ENCODE data around the gene RND2. TPM values are rescaled to one million over a fixed set of nuclear protein-coding genes. Genes with fewer than 3 reads are reported as not detected.
"Not testable (repeated sequence)": the region's sequence is repeated elsewhere in the genome, so short reads cannot be mapped to it uniquely, and the experiment has no call there.

The RND2 gene, protein sequence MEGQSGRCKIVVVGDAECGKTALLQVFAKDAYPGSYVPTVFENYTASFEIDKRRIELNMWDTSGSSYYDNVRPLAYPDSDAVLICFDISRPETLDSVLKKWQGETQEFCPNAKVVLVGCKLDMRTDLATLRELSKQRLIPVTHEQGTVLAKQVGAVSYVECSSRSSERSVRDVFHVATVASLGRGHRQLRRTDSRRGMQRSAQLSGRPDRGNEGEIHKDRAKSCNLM
- 2.4 and 2.6 TPM in 2 replicates for polyA plus RNA-seq (2013)

DNA sequence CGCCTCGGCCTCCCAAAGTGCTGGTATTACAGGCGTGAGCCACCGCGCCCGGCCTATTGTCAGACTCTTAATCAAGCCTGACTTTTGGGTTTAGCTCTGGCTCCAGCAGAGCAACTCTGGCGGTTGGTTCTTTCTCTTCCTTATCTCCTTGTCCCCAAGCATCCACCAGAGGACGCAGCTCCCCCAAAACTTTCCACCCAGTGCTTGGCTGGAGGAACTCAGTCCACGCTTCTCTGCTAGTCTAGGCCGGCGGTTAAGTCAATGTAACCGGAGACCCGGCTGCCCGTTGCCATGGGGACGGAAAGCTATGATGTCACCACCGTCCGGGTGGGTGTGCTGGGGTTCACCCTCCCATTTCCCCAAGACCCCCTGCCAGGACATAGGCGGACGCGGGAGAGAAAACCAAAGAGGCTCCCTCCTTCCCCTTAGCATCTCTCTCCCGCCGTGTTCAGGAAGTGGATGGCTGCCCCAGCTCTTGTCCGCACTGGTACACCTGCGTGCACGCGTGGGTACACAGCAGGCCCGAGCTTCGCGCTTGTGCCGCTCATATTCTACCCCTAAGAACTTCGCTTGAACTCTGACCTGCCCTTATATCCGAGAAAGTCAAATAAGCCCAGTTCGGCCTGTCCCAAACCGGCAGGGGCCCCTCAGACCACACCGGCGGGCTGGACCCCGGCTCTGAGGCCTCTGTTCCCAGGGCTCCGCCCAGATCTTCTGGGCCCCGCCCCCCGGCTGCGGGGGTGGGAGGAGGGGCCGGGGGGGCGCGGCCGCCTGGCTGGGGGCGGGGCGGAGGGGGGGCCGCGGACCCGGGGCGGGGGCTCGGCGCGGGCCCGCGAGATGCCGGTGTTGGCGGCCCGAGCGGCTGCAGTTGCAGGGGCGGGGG, at the start of gene RND2:
Gene RND2, plus strand, starts transcription at position 825 of the 883 bp plus-strand sequence. CDS start 117 bp downstream, outside the sequence.
- peak; percentile 46 to 63 for DNase-seq
- WGBS (ENCODE audit: extremely low coverage, insufficient coverage, insufficient read length), result no CpG with 5 or more reads among the region's 61 CpGs
- H2AK5ac ChIP-seq (ENCODE audit: low read length), result no peak within 1 kb of the TSS
- no peak within 1 kb of the TSS for H3K23ac ChIP-seq (ENCODE audit: low read length)
- no peak within 1 kb of the TSS for H2BK12ac ChIP-seq (ENCODE audit: low read length)
- peak within 1 kb of the TSS; percentile 88 for H3K4me2 ChIP-seq (ENCODE audit: low read length)
- H3K4ac ChIP-seq (ENCODE audit: low read depth, low read length), result no peak within 1 kb of the TSS
- H3K4me3 ChIP-seq (ENCODE audit: low read depth, low read length), result peak within 1 kb of the TSS; percentile 70
- peaks cover 0 to 4% of the 10 kb centered on the region in 2 experiments for H3K36me3 ChIP-seq (ENCODE audit: control insufficient read depth in 1 of 2, insufficient read depth in 2 of 2, low read length in 2 of 2)
- H4K12ac ChIP-seq (ENCODE audit: low read depth, low read length), result peak within 1 kb of the TSS; percentile 10
- peak within 1 kb of the TSS; percentile 55 for H2AFZ ChIP-seq (ENCODE audit: insufficient read depth, low read length, poor library complexity)
- H3K14ac ChIP-seq (ENCODE audit: low read length), result peak within 1 kb of the TSS; percentile 9
- peak within 1 kb of the TSS; percentile 15 for H3K9ac ChIP-seq (ENCODE audit: low read length)
- peak within 1 kb of the TSS; percentile 74 for H4K8ac ChIP-seq (ENCODE audit: low read depth, low read length)
- H2BK5ac ChIP-seq (ENCODE audit: low read depth, low read length, poor library complexity), result no peak within 1 kb of the TSS
- no peak within 1 kb of the TSS for H2BK120ac ChIP-seq (ENCODE audit: insufficient read depth, low read length, poor library complexity)
- H3K79me2 ChIP-seq (ENCODE audit: control insufficient read depth, insufficient read depth, low read length, poor library complexity), result peaks cover 11% of the 10 kb centered on the region
- H4K91ac ChIP-seq (ENCODE audit: low read depth, low read length), result peak within 1 kb of the TSS; percentile 25
- H3K9me3 ChIP-seq (ENCODE audit: insufficient read depth, low read depth, low read length), result peaks cover 2% of the 10 kb centered on the region
- H3K18ac ChIP-seq (ENCODE audit: low read length), result no peak within 1 kb of the TSS
- no peaks in the 10 kb centered on the region for H3K27me3 ChIP-seq (ENCODE audit: insufficient read depth, low read length)
- peaks cover 14% of the 10 kb centered on the region for H3K79me1 ChIP-seq (ENCODE audit: low read length)
- peak within 1 kb of the TSS; percentile 16 for H3K27ac ChIP-seq (ENCODE audit: low read depth, low read length)
- H3K4me1 ChIP-seq (ENCODE audit: control insufficient read depth in 1 of 2, insufficient read depth in 2 of 2, low read length in 2 of 2), result peaks cover 5 to 12% of the 10 kb centered on the region in 2 experiments

DNA sequence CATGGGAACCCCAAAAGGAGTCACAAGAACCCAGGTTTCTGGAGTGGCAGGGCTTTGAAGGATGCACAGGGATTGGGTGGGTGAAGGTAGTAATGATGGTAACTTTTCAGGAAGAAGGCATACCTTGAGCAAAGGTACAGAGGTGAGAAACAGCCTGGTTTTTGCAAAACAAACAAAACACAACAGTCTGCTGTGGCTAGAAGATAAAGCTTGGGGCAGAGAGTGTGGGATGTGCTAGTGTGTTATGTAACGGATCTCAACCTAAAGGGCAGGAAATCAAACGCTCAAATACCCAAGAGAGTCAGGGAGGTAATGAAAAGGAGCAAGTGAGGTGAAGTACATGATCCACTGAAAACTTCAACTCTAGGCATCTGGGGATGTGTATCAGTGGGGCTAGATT, 49.8 kb upstream of the RND2 start:
- DNase-seq, result no peak
- no CpG with 5 or more reads among the region's 2 CpGs for WGBS (ENCODE audit: extremely low coverage, insufficient coverage, insufficient read length)
- H2BK5ac ChIP-seq (ENCODE audit: low read depth, low read length, poor library complexity), result no peak overlapping the region
- no peak overlapping the region for H3K18ac ChIP-seq (ENCODE audit: low read length)
- no peak overlapping the region for H3K23ac ChIP-seq (ENCODE audit: low read length)
- H2AK5ac ChIP-seq (ENCODE audit: low read length), result no peak overlapping the region
- H3K9ac ChIP-seq (ENCODE audit: low read length), result no peak overlapping the region
- H4K8ac ChIP-seq (ENCODE audit: low read depth, low read length), result no peak overlapping the region
- no peak overlapping the region for H3K4me3 ChIP-seq (ENCODE audit: low read depth, low read length)
- no peaks in the 10 kb centered on the region for H3K9me3 ChIP-seq (ENCODE audit: insufficient read depth, low read depth, low read length)
- H3K14ac ChIP-seq (ENCODE audit: low read length), result no peak overlapping the region
- peaks cover 2% of the 10 kb centered on the region for H3K79me2 ChIP-seq (ENCODE audit: control insufficient read depth, insufficient read depth, low read length, poor library complexity)
- no peak overlapping the region for H4K12ac ChIP-seq (ENCODE audit: low read depth, low read length)
- no peak overlapping the region for H2AFZ ChIP-seq (ENCODE audit: insufficient read depth, low read length, poor library complexity)
- H3K27ac ChIP-seq (ENCODE audit: low read depth, low read length), result no peak overlapping the region
- no peak overlapping the region for H3K4ac ChIP-seq (ENCODE audit: low read depth, low read length)
- no peak overlapping the region for H3K4me2 ChIP-seq (ENCODE audit: low read length)
- no peak overlapping the region for H2BK120ac ChIP-seq (ENCODE audit: insufficient read depth, low read length, poor library complexity)
- no peaks in the 10 kb centered on the region for H3K27me3 ChIP-seq (ENCODE audit: insufficient read depth, low read length)
- H3K4me1 ChIP-seq (ENCODE audit: control insufficient read depth in 1 of 2, insufficient read depth in 2 of 2, low read length in 2 of 2), result peaks cover 5 to 7% of the 10 kb centered on the region in 2 experiments
- no peak overlapping the region for H4K91ac ChIP-seq (ENCODE audit: low read depth, low read length)
- no peak overlapping the region for H2BK12ac ChIP-seq (ENCODE audit: low read length)
- peaks cover 5% of the 10 kb centered on the region for H3K79me1 ChIP-seq (ENCODE audit: low read length)
- no peaks in the 10 kb centered on the region for H3K36me3 ChIP-seq (ENCODE audit: control insufficient read depth in 1 of 2, insufficient read depth in 2 of 2, low read length in 2 of 2)

DNA sequence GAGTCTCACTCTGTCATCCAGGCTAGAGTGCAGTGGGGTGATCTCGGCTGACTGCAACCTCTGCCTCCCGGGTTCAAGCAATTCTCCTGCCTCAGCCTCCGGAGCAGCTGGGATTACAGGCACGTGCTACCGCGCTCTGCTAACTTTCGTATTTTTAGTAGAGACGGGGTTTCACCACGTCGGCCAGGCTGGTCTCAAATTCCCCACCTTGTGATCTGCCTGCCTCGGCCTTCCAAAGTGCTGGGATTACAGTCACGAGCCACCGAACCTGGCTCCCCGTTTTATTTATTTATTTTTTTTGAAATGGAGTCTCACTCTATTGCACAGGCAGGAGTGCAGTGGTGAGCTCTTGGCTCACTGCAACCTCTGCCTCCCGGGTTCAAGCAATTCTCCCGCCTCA, 49.3 kb upstream of the RND2 start:
- not testable (repeated sequence) for H3K27me3 ChIP-seq (ENCODE audit: insufficient read depth, low read length); H2BK12ac ChIP-seq (ENCODE audit: low read length); H4K8ac ChIP-seq (ENCODE audit: low read depth, low read length); H3K9ac ChIP-seq (ENCODE audit: low read length); H3K9me3 ChIP-seq (ENCODE audit: insufficient read depth, low read depth, low read length); H3K79me2 ChIP-seq (ENCODE audit: control insufficient read depth, insufficient read depth, low read length, poor library complexity); H2BK120ac ChIP-seq (ENCODE audit: insufficient read depth, low read length, poor library complexity); H3K23ac ChIP-seq (ENCODE audit: low read length); H3K79me1 ChIP-seq (ENCODE audit: low read length); H3K14ac ChIP-seq (ENCODE audit: low read length); DNase-seq; H3K4me1 ChIP-seq (ENCODE audit: control insufficient read depth in 1 of 2, insufficient read depth in 2 of 2, low read length in 2 of 2); H3K4me3 ChIP-seq (ENCODE audit: low read depth, low read length); H3K4ac ChIP-seq (ENCODE audit: low read depth, low read length); H2BK5ac ChIP-seq (ENCODE audit: low read depth, low read length, poor library complexity); H3K36me3 ChIP-seq (ENCODE audit: control insufficient read depth in 1 of 2, insufficient read depth in 2 of 2, low read length in 2 of 2); H3K18ac ChIP-seq (ENCODE audit: low read length); H3K4me2 ChIP-seq (ENCODE audit: low read length); H3K27ac ChIP-seq (ENCODE audit: low read depth, low read length); H4K12ac ChIP-seq (ENCODE audit: low read depth, low read length); H2AFZ ChIP-seq (ENCODE audit: insufficient read depth, low read length, poor library complexity); H4K91ac ChIP-seq (ENCODE audit: low read depth, low read length); H2AK5ac ChIP-seq (ENCODE audit: low read length)
- WGBS (ENCODE audit: extremely low coverage, insufficient coverage, insufficient read length), result no CpG with 5 or more reads among the region's 16 CpGs

DNA sequence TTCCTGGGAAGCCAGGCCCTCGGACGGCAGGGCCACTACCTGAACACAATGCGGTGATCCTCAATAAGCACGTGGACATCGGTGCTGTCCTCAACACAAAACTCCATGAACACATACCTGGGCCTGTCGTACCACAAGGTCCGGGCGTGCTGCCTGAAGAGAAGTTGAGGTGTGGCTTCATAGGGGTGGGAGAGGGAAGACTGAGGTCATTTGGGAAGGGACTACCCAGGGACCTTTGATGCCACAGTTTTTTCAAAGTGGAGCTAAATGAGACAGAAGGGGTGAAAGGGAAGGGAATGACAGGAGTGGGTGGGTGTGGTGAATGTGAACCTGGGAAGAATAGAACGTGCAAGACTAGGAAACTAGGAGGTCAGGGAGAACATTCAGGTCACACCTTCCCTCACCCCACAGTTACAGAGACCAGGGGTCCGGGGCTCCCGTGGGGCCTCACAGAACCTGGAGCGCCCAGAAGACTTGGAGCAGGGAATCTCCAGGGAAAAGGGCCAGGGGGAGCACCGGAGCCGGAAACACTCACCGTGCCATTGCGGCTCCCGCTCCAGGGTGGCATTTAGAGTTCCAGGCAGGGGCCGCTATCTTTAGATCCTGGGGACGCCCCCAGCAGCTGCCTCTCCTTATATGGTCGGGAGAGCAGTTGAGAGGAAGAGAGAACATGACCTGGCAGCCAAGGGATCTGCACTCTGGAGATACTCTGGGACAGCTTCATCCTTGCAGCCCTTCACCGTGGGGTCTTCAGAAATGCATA, 45.3 kb upstream of the RND2 start, which contains the start of gene PTGES3L:
Gene PTGES3L, minus strand, starts transcription at position 570 of the 763 bp plus-strand sequence. Its CDS starts 27 bp downstream, at position 543.
- Histone ChIP-seq H2AK5ac (ENCODE audit: low read length) (peak within 1 kb of the TSS; percentile 4), H4K12ac (ENCODE audit: low read depth, low read length) (peak within 1 kb of the TSS; percentile 74), H3K4me1 (ENCODE audit: control insufficient read depth in 1 of 2, insufficient read depth in 2 of 2, low read length in 2 of 2) (peaks cover 5 to 7% of the 10 kb centered on the region in 2 experiments), H3K27ac (ENCODE audit: low read depth, low read length) (peak within 1 kb of the TSS; percentile 65), H3K4me3 (ENCODE audit: low read depth, low read length) (peak within 1 kb of the TSS; percentile 85), H4K8ac (ENCODE audit: low read depth, low read length) (peak within 1 kb of the TSS; percentile 94), H3K27me3 (ENCODE audit: insufficient read depth, low read length) (no peaks in the 10 kb centered on the region), H3K36me3 (ENCODE audit: control insufficient read depth in 1 of 2, insufficient read depth in 2 of 2, low read length in 2 of 2) (no peaks in the 10 kb centered on the region), H3K18ac (ENCODE audit: low read length) (peak within 1 kb of the TSS; percentile 71), H4K91ac (ENCODE audit: low read depth, low read length) (peak within 1 kb of the TSS; percentile 71), H3K4me2 (ENCODE audit: low read length) (peak within 1 kb of the TSS; percentile 76), H2AFZ (ENCODE audit: insufficient read depth, low read length, poor library complexity) (peak within 1 kb of the TSS; percentile 87), H3K23ac (ENCODE audit: low read length) (no peak within 1 kb of the TSS), H3K9ac (ENCODE audit: low read length) (peak within 1 kb of the TSS; percentile 62), H3K4ac (ENCODE audit: low read depth, low read length) (peak within 1 kb of the TSS; percentile 47), H2BK5ac (ENCODE audit: low read depth, low read length, poor library complexity) (peak within 1 kb of the TSS; percentile 42), H2BK12ac (ENCODE audit: low read length) (peak within 1 kb of the TSS; percentile 41), H3K14ac (ENCODE audit: low read length) (peak within 1 kb of the TSS; percentile 83), H3K79me1 (ENCODE audit: low read length) (peaks cover 9% of the 10 kb centered on the region), H2BK120ac (ENCODE audit: insufficient read depth, low read length, poor library complexity) (peak within 1 kb of the TSS; percentile 64), H3K9me3 (ENCODE audit: insufficient read depth, low read depth, low read length) (no peaks in the 10 kb centered on the region), H3K79me2 (ENCODE audit: control insufficient read depth, insufficient read depth, low read length, poor library complexity) (peaks cover 10% of the 10 kb centered on the region)
- WGBS (ENCODE audit: extremely low coverage, insufficient coverage, insufficient read length), result no CpG with 5 or more reads among the region's 21 CpGs
- peak; percentile 66 to 77 for DNase-seq
